Thyroid gland (tissue), 4 donors: ENCODE results near the gene COX11.

Experiments
- CTCF ChIP-seq, 6 experiments: fragments of 200-600 bp in 3 of 6; fragments of 450-650 bp in 3 of 6; sonication (generic) in 3 of 6; IDR thresholded peaks; one replicate each; pipeline ENCODE4 v1.5.1; 2016 to 2019; ENCODE audit warnings: antibody characterized with exemption in 6 of 6, mild to moderate bottlenecking in 2 of 6, inconsistent platforms in 1 of 6, moderate library complexity in 1 of 6
- POLR2A ChIP-seq, 2 donors: fragments of 450-650 bp; IDR thresholded peaks; one replicate each; pipeline ENCODE4 v1.6.1; 2017; ENCODE audit warnings: antibody characterized with exemption in 2 of 2, mild to moderate bottlenecking in 2 of 2, moderate library complexity in 1 of 2

GRCh38 chr17:55002458-55002857 lies 34.0 kb upstream of the COX11 start:
- no peak for TF ChIP-seq CTCF (IDR thresholded peaks at IDR 0.05)
- TF ChIP-seq POLR2A (IDR thresholded peaks at IDR 0.05): no peak
